ENCODE data around the gene HNRNPDL.
"Not testable (repeated sequence)": the region's sequence is repeated elsewhere in the genome, so short reads cannot be mapped to it uniquely, and the experiment has no call there.

DNA sequence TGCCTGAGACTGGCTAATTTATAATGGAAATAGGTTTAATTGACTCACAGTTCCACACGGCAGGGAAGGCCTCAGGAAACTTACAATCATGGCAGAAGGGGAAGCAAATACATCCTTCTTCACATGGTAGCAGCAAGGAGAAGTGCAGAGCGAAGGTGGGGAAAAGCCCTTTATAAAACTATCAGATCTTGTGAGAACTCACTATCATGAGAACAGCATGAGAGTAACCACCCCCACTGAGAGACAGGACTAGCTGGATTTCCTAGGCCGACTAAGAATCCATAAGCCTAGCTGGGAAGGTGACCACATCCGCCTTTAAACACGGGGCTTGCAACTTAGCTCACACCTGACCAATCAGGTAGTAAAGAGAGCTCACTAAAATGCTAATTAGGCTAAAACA lies 42.8 kb upstream of the HNRNPDL start:
- TF ChIP-seq CTCF (IDR thresholded peaks at IDR 0.05); USF1 (IDR thresholded peaks at IDR 0.05; ENCODE audit: borderline replicate concordance, low read depth); YY1 (IDR thresholded peaks at IDR 0.05; ENCODE audit: low read depth); SIN3A (IDR thresholded peaks at IDR 0.05; ENCODE audit: borderline replicate concordance, low read depth, low read length); POLR2AphosphoS5 (IDR thresholded peaks at IDR 0.05; ENCODE audit: low read depth, low read length); EP300 (IDR thresholded peaks at IDR 0.05; ENCODE audit: borderline replicate concordance in 1 of 2, low read depth in 1 of 2, low read length in 1 of 2); RAD21 (IDR thresholded peaks at IDR 0.05; ENCODE audit: low read length); ELF1 (IDR thresholded peaks at IDR 0.05); REST (IDR thresholded peaks at IDR 0.05; ENCODE audit: low read depth, low read length); MEF2A (IDR thresholded peaks at IDR 0.05; ENCODE audit: borderline replicate concordance, low read depth); GATA2 (CRISPR knock-in tag; IDR thresholded peaks at IDR 0.05): not testable (repeated sequence)

Data from SK-N-SH (cell line).